NT2/D1 (cell line): ENCODE results near the gene YAP1.

Source experiments
- SUZ12 ChIP-seq: IDR thresholded peaks from 2 replicates; pipeline ENCODE4 v1.6.1; 2011; ENCODE audit not compliant: insufficient read length, insufficient read depth; ENCODE audit errors: extremely low read depth
- YY1 ChIP-seq: IDR thresholded peaks from 2 replicates; pipeline ENCODE4 v1.6.1; 2011; ENCODE audit not compliant: insufficient read length, insufficient read depth
- ZNF274 ChIP-seq: IDR thresholded peaks from 2 replicates; pipeline ENCODE4 v1.6.1; 2011; ENCODE audit warnings: mild to moderate bottlenecking, low read depth, low read length

- TF ChIP-seq YY1 (no peak), ZNF274 (no peak), SUZ12 (no peak)
Observed at GRCh38 chr11:102239448-102239847, 129.2 kb downstream of the YAP1 start.
